SK-N-SH treated with all-trans-retinoic acid at 6 μM for 48 hours (cell line): ENCODE measurements around the gene TESK1.

Experiments
- ATAC-seq: fragments of 200-7000 bp; cut with Tn5 transposase; 3 replicates; pipeline ENCODE4 v1.9.1; 2020; ENCODE audit warnings: mild to moderate bottlenecking, moderate library complexity
- ARNTL ChIP-seq: fragments of 450-650 bp; formaldehyde crosslinking; IDR thresholded peaks from 2 replicates; pipeline ENCODE4 v1.5.0; 2020; ENCODE audit warnings: low read depth, mild to moderate bottlenecking, moderate library complexity, borderline replicate concordance
- BACH2 ChIP-seq: fragments of 250-450 bp; sonication (Bioruptor Pico); IDR thresholded peaks from 2 replicates; pipeline ENCODE4 v1.9.0; 2021; ENCODE audit warnings: mild to moderate bottlenecking, borderline replicate concordance
- CSDC2 ChIP-seq: fragments of 250-450 bp; sonication (Bioruptor Pico); IDR thresholded peaks from 2 replicates; pipeline ENCODE4 v1.5.0; 2020; ENCODE audit warnings: mild to moderate bottlenecking, moderate library complexity
- CSRNP3 ChIP-seq: fragments of 250-450 bp; sonication (Bioruptor Pico); IDR thresholded peaks from 2 replicates; pipeline ENCODE4 v1.5.1; 2021; ENCODE audit warnings: mild to moderate bottlenecking, moderate library complexity
- GLIS3 ChIP-seq: fragments of 250-450 bp; sonication (Bioruptor Pico); IDR thresholded peaks from 2 replicates; pipeline ENCODE4 v1.5.0; 2020; ENCODE audit warnings: mild to moderate bottlenecking, moderate library complexity
- ISL1 ChIP-seq: fragments of 250-450 bp; sonication (Bioruptor Pico); IDR thresholded peaks from 2 replicates; pipeline ENCODE4 v2.1.2; 2022; ENCODE audit warnings: mild to moderate bottlenecking, moderate library complexity
- OSR1 ChIP-seq: fragments of 250-450 bp; sonication (Bioruptor Pico); IDR thresholded peaks from 2 replicates; pipeline ENCODE4 v1.8.0; 2022; ENCODE audit warnings: moderate library complexity, mild to moderate bottlenecking, inconsistent platforms
- PATZ1 ChIP-seq: fragments of 250-450 bp; sonication (Bioruptor Pico); IDR thresholded peaks from 2 replicates; pipeline ENCODE4 v1.8.0; 2020; ENCODE audit warnings: mild to moderate bottlenecking, moderate library complexity, borderline replicate concordance
- PPARA ChIP-seq: fragments of 250-450 bp; sonication (Bioruptor Pico); IDR thresholded peaks from 2 replicates; pipeline ENCODE4 v1.5.0; 2020; ENCODE audit warnings: mild to moderate bottlenecking, borderline replicate concordance
- SNAI2 ChIP-seq: fragments of 250-450 bp; sonication (Bioruptor Pico); IDR thresholded peaks from 2 replicates; pipeline ENCODE4 v1.5.0; 2020; ENCODE audit warnings: mild to moderate bottlenecking, moderate library complexity
- TCF4 ChIP-seq: fragments of 250-450 bp; sonication (Bioruptor Pico); IDR thresholded peaks from 2 replicates; pipeline ENCODE4 v1.8.0; 2021; ENCODE audit warnings: mild to moderate bottlenecking, moderate library complexity, borderline replicate concordance
- TOX ChIP-seq: fragments of 250-450 bp; sonication (Bioruptor Pico); IDR thresholded peaks from 2 replicates; pipeline ENCODE4 v1.8.0; 2021; ENCODE audit warnings: mild to moderate bottlenecking, moderate library complexity, borderline replicate concordance
- ZC3H10 ChIP-seq: fragments of 250-450 bp; sonication (Bioruptor Pico); IDR thresholded peaks from 2 replicates; pipeline ENCODE4 v1.5.1; 2021; ENCODE audit warnings: mild to moderate bottlenecking, moderate library complexity
- ZFP3 ChIP-seq: fragments of 250-450 bp; sonication (Bioruptor Pico); IDR thresholded peaks from 2 replicates; pipeline ENCODE4 v1.5.0; 2020; ENCODE audit warnings: mild to moderate bottlenecking, moderate library complexity
- ZFP30 ChIP-seq: fragments of 450-650 bp; formaldehyde crosslinking; IDR thresholded peaks from 2 replicates; pipeline ENCODE4 v1.5.0; 2022; ENCODE audit warnings: mild to moderate bottlenecking, moderate library complexity
- ZNF565 ChIP-seq: fragments of 450-650 bp; formaldehyde crosslinking; conservative IDR thresholded peaks from 2 replicates; pipeline ENCODE4 v1.5.0; 2020; ENCODE audit warnings: low read depth, mild to moderate bottlenecking, moderate library complexity
- ZNF70 ChIP-seq: fragments of 450-650 bp; formaldehyde crosslinking; IDR thresholded peaks from 2 replicates; pipeline ENCODE4 v1.5.0; 2020; ENCODE audit warnings: mild to moderate bottlenecking, moderate library complexity
- ZNF8 ChIP-seq: fragments of 450-650 bp; formaldehyde crosslinking; IDR thresholded peaks from 2 replicates; pipeline ENCODE4 v1.5.0; 2020; ENCODE audit warnings: mild to moderate bottlenecking, moderate library complexity
- TF ChIP-seq, protein P1 (sequence below): fragments of 250-450 bp; sonication (Bioruptor Pico); IDR thresholded peaks from 2 replicates; pipeline ENCODE4 v1.8.0; 2021; ENCODE audit warnings: low read depth, mild to moderate bottlenecking, moderate library complexity, borderline replicate concordance
- TF ChIP-seq, protein P2 (sequence below): fragments of 250-450 bp; sonication (Bioruptor Pico); IDR thresholded peaks from 2 replicates; pipeline ENCODE4 v1.5.0; 2020; ENCODE audit warnings: mild to moderate bottlenecking, moderate library complexity

The TESK1 gene

GRCh38 chr9:35656831-35657545, 51.9 kb downstream of the TESK1 start:
- peak; percentile 26 for ATAC-seq
- TF ChIP-seq ZFP3 (CRISPR knock-in tag) (no peak), TCF4 (CRISPR knock-in tag) (no peak), ZNF565 (CRISPR knock-in tag) (no peak), TOX (CRISPR knock-in tag) (no peak), CSDC2 (CRISPR knock-in tag) (no peak), CSRNP3 (CRISPR knock-in tag) (no peak), ARNTL (CRISPR knock-in tag) (no peak), GLIS3 (CRISPR knock-in tag) (no peak)
- TF ChIP-seq, protein P1, sequence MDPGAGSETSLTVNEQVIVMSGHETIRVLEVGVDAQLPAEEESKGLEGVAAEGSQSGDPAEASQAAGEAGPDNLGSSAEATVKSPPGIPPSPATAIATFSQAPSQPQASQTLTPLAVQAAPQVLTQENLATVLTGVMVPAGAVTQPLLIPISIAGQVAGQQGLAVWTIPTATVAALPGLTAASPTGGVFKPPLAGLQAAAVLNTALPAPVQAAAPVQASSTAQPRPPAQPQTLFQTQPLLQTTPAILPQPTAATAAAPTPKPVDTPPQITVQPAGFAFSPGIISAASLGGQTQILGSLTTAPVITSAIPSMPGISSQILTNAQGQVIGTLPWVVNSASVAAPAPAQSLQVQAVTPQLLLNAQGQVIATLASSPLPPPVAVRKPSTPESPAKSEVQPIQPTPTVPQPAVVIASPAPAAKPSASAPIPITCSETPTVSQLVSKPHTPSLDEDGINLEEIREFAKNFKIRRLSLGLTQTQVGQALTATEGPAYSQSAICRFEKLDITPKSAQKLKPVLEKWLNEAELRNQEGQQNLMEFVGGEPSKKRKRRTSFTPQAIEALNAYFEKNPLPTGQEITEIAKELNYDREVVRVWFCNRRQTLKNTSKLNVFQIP (CRISPR knock-in tag), result no peak

GRCh38 chr9:35657546-35658136, 52.6 kb downstream of the TESK1 start, which contains the start of gene RMRP:
Gene RMRP (minus strand): TSS chr9:35658019.
- no peak for TF ChIP-seq ARNTL (CRISPR knock-in tag)
- TF ChIP-seq ZFP3 (CRISPR knock-in tag), result peak; percentile 39; the same call in 1 of the 2 replicates
- no peak for TF ChIP-seq ZNF70 (CRISPR knock-in tag)
- TF ChIP-seq ZC3H10, result no peak
- TF ChIP-seq SNAI2 (CRISPR knock-in tag), result 0 out of 2 replicates have a peak, but pooled peaks have one; percentile 43
- ATAC-seq, result peak; percentile 95

DNA sequence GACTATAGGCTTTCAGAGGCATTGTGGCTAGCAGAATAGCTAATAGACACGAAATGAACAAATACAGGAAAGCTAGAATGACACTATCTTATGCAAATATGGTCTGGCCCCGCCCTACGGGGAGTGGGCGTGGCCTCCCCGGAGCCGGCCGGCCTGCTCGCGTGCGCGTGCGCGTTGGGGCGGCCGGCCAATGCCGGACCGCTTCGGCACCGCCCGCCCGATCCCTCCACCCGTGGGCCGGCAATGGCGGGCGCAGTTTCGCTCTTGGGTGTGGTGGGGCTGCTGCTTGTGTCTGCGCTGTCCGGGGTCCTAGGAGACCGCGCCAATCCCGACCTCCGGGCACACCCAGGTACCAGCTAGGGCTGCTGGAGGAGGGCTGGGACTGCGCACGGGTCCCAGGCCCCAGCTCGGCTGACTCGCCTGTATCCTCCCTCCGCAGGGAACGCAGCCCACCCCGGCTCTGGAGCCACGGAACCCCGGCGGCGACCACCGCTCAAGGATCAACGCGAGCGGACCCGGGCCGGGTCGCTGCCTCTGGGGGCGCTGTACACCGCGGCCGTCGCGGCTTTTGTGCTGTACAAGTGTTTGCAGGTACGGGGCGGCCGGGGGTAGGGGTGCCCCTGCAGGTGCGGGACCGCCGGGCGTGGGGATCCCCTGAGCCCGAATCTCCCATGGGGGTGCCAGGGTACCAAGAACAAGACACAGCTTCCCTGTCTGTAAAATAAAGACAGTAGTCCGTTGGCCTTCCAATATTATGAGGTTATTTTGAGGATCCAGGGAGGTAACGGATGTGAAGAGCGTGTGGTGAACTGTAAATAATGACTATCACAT, 53.3 kb downstream of the TESK1 start, which contains the start of gene CCDC107:
CCDC107 (plus strand) TSS at position 156 of the 831 bp plus-strand sequence; CDS start at position 244, 88 bp downstream.
- no peak for TF ChIP-seq CSRNP3 (CRISPR knock-in tag)
- TF ChIP-seq ARNTL (CRISPR knock-in tag), result 0 out of 2 replicates have a peak, but pooled peaks have one; percentile 12
- no peak for TF ChIP-seq PATZ1 (CRISPR knock-in tag)
- TF ChIP-seq OSR1 (CRISPR knock-in tag), result no peak
- 0 out of 2 replicates have a peak, but pooled peaks have one; percentile 49 for TF ChIP-seq ZFP3 (CRISPR knock-in tag)
- TF ChIP-seq, protein P1 (CRISPR knock-in tag), result no peak
- no peak; the same call in 1 of the 2 replicates for TF ChIP-seq ZFP30 (CRISPR knock-in tag)
- TF ChIP-seq PPARA (CRISPR knock-in tag), result no peak
- TF ChIP-seq ZNF8, result no peak
- no peak for TF ChIP-seq SNAI2 (CRISPR knock-in tag)
- TF ChIP-seq, protein P2, sequence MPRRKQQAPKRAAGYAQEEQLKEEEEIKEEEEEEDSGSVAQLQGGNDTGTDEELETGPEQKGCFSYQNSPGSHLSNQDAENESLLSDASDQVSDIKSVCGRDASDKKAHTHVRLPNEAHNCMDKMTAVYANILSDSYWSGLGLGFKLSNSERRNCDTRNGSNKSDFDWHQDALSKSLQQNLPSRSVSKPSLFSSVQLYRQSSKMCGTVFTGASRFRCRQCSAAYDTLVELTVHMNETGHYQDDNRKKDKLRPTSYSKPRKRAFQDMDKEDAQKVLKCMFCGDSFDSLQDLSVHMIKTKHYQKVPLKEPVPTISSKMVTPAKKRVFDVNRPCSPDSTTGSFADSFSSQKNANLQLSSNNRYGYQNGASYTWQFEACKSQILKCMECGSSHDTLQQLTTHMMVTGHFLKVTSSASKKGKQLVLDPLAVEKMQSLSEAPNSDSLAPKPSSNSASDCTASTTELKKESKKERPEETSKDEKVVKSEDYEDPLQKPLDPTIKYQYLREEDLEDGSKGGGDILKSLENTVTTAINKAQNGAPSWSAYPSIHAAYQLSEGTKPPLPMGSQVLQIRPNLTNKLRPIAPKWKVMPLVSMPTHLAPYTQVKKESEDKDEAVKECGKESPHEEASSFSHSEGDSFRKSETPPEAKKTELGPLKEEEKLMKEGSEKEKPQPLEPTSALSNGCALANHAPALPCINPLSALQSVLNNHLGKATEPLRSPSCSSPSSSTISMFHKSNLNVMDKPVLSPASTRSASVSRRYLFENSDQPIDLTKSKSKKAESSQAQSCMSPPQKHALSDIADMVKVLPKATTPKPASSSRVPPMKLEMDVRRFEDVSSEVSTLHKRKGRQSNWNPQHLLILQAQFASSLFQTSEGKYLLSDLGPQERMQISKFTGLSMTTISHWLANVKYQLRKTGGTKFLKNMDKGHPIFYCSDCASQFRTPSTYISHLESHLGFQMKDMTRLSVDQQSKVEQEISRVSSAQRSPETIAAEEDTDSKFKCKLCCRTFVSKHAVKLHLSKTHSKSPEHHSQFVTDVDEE (CRISPR knock-in tag), result no peak
- no peak for TF ChIP-seq TCF4 (CRISPR knock-in tag)
- no peak for TF ChIP-seq ISL1 (CRISPR knock-in tag)
- TF ChIP-seq ZC3H10, result no peak
- no peak for TF ChIP-seq BACH2 (CRISPR knock-in tag)
- peak; percentile 70 for ATAC-seq
